SH-SY5Y (cell line): Measurements from ENCODE around the gene AGAP1.

Source experiments
- GATA2 ChIP-seq: IDR thresholded peaks from 2 replicates; pipeline ENCODE4 v1.6.1; 2011; ENCODE audit warnings: mild to moderate bottlenecking, low read depth, low read length
- GATA3 ChIP-seq: IDR thresholded peaks from 2 replicates; pipeline ENCODE4 v1.6.1; 2011; ENCODE audit warnings: low read depth, mild to moderate bottlenecking, low read length, moderate library complexity

DNA sequence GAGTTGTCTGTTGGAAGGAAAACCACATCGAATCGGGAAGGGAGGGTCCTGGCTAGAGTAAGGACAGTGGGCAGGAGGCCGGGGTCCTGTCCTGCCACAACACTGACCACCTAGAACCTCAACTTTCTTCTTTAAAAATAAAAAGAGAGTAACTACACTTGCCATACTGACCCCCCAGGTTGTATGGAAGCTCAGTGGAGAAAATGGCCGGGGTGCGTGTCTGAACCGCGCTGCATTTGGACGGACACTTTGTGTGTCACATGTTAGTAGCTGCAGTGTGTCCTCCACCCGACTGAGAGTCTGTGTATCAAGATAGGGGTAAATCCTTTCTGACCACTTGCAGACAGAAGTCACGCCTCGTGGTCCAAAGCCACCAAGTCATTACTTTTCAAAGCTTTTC lies 587.3 kb downstream of the AGAP1 start:
- TF ChIP-seq GATA3 (no peak), GATA2 (no peak)
